Prostate gland (tissue), 2 donors: ENCODE measurements around the gene AGXT. TPM values are rescaled to one million over a fixed set of nuclear protein-coding genes. Genes with fewer than 3 reads are reported as not detected.

Experiments
- DNase-seq: peaks from one replicate; pipeline ENCODE4 v3.0.0-alpha.2; 2019; ENCODE audit warnings: low spot score
- H3K27ac ChIP-seq, 2 donors: fragments of 200-600 bp; sonication (generic); 2 replicates each; pipeline ENCODE4 v1.5.1; 2017 to 2019
- H3K27me3 ChIP-seq: fragments of 200-600 bp; sonication (generic); replicated peaks from 2 replicates; pipeline ENCODE4 v1.5.1; 2019; ENCODE audit not compliant: insufficient read depth
- H3K36me3 ChIP-seq, 2 donors: fragments of 200-600 bp; sonication (generic); 1 replicate in 1 of 2; 2 replicates in 1 of 2; pipeline versions ENCODE4 v1.5.1 to v1.8.1; 2017 to 2019
- H3K4me1 ChIP-seq: fragments of 200-600 bp; sonication (generic); replicated peaks from 2 replicates; pipeline ENCODE4 v1.5.1; 2019
- H3K4me3 ChIP-seq, 2 donors: fragments of 200-600 bp; sonication (generic); 2 replicates each; pipeline ENCODE4 v1.5.1; 2017 to 2019
- H3K9me3 ChIP-seq: fragments of 200-600 bp; sonication (generic); 2 replicates; pipeline ENCODE4 v1.5.1; 2017
- CTCF ChIP-seq, 4 experiments: fragments of 200-600 bp in 2 of 4; fragments of 450-650 bp in 2 of 4; sonication (generic) in 2 of 4; IDR thresholded peaks; 1 replicate in 3 of 4; 2 replicates in 1 of 4; pipeline ENCODE4 v1.5.1; 2016 to 2019; ENCODE audit warnings: antibody characterized with exemption in 4 of 4, mild to moderate bottlenecking in 2 of 4, moderate library complexity in 2 of 4
- POLR2A ChIP-seq: fragments of 450-650 bp; IDR thresholded peaks from one replicate; pipeline ENCODE4 v1.6.1; 2016; ENCODE audit warnings: antibody characterized with exemption, mild to moderate bottlenecking
- POLR2AphosphoS5 ChIP-seq: sonication (generic); formaldehyde crosslinking; IDR thresholded peaks from one replicate; pipeline ENCODE4 v1.6.1; 2017; ENCODE audit warnings: antibody characterized with exemption
- WGBS: methylation state at CpG from one replicate; pipeline ENCODE4 v1.1.5; 2018; 5-methylcytosine and 5-hydroxymethylcytosine counted together
- intact Hi-C: fragments of 100-400 bp; cut with DNase I; formaldehyde crosslinking; loops from one replicate; pipeline ENCODE4 v1.14.2; 2022
- total RNA-seq, 2 donors: library from RNA; depleted of rRNA; stranded (reverse); fragments of >200 nt; gene quantifications; one replicate each; pipeline ENCODE4 v1.1.0, GENCODE V29; 2016

Gene AGXT
- total RNA-seq, 2 donors from 2014 or later: not detected

- H3K36me3 ChIP-seq: no peaks in the 10 kb centered on the region
- H3K27me3 ChIP-seq: no peaks in the 10 kb centered on the region
- WGBS: 100% methylated on average over 1 of the region's 1 CpG
- no peaks in the 10 kb centered on the region for H3K9me3 ChIP-seq
- no peak for DNase-seq
- H3K4me1 ChIP-seq: no peaks in the 10 kb centered on the region
- no peak for TF ChIP-seq POLR2AphosphoS5
- TF ChIP-seq CTCF (IDR thresholded peaks at IDR 0.05): no peak
- no peak for TF ChIP-seq POLR2A
- H3K4me3 ChIP-seq: no peak overlapping the region
- no peak overlapping the region for H3K27ac ChIP-seq
- intact Hi-C loops: no loop called here
Measured at GRCh38 chr2:240921995-240922244, 53.3 kb downstream of the AGXT start.

- Histone ChIP-seq H3K9me3 (no peaks in the 10 kb centered on the region), H3K4me3 (no peak overlapping the region), H3K36me3 (no peaks in the 10 kb centered on the region), H3K4me1 (no peaks in the 10 kb centered on the region), H3K27me3 (no peaks in the 10 kb centered on the region), H3K27ac (no peak overlapping the region)
- 89% methylated on average over 14 of the region's 18 CpGs for WGBS
- no peak for DNase-seq
- intact Hi-C loops: no loop called here
- TF ChIP-seq POLR2A: no peak
- no peak for TF ChIP-seq POLR2AphosphoS5
- TF ChIP-seq CTCF (IDR thresholded peaks at IDR 0.05): no peak
Measured at GRCh38 chr2:240922245-240922981, 53.8 kb downstream of the AGXT start.

GRCh38 chr2:240922982-240923537 lies 54.4 kb downstream of the AGXT start:
- no peaks in the 10 kb centered on the region for H3K4me1 ChIP-seq
- no peak overlapping the region for H3K27ac ChIP-seq
- H3K36me3 ChIP-seq: no peaks in the 10 kb centered on the region
- no peaks in the 10 kb centered on the region for H3K27me3 ChIP-seq
- TF ChIP-seq POLR2A (no peak), POLR2AphosphoS5 (no peak), CTCF (IDR thresholded peaks at IDR 0.05) (no peak)
- no peak for DNase-seq
- intact Hi-C loops: no loop called here
- 63% methylated on average over 14 of the region's 15 CpGs for WGBS
- H3K9me3 ChIP-seq: no peaks in the 10 kb centered on the region
- no peak overlapping the region for H3K4me3 ChIP-seq

GRCh38 chr2:240925191-240925567 lies 56.6 kb downstream of the AGXT start:
- Histone ChIP-seq H3K36me3 (no peaks in the 10 kb centered on the region), H3K27ac (no peak overlapping the region), H3K27me3 (no peaks in the 10 kb centered on the region), H3K4me3 (no peak overlapping the region), H3K9me3 (no peaks in the 10 kb centered on the region), H3K4me1 (no peaks in the 10 kb centered on the region)
- WGBS: 77% methylated on average over 14 of the region's 14 CpGs
- intact Hi-C loops: no loop called here
- TF ChIP-seq POLR2AphosphoS5 (no peak), POLR2A (no peak), CTCF (IDR thresholded peaks at IDR 0.05) (no peak)
- no peak for DNase-seq
